ENCODE results near the gene CRTAC1. TPM values are rescaled to one million over a fixed set of nuclear protein-coding genes. Genes with fewer than 3 reads are reported as not detected.
"Not testable (repeated sequence)": the region's sequence is repeated elsewhere in the genome, so short reads cannot be mapped to it uniquely, and the experiment has no call there.

CRTAC1 gene
- total RNA-seq, 2 donors from 2014 or later: 0.43 to 1.5 TPM

GRCh38 chr10:97841166-97841565, 189.3 kb downstream of the CRTAC1 start:
- ATAC-seq; intact Hi-C loops (cut with DNase I, micrococcal nuclease); DNase-seq: not testable (repeated sequence)

GRCh38 chr10:97838091-97838490, 192.3 kb downstream of the CRTAC1 start:
- intact Hi-C loops (cut with DNase I, micrococcal nuclease): no loop called here
- ATAC-seq (no peak), DNase-seq (no peak)

- intact Hi-C loops (cut with DNase I, micrococcal nuclease): no loop called here
- DNase-seq (no peak), ATAC-seq (no peak)
Measured at GRCh38 chr10:97836446-97836845, 194.0 kb downstream of the CRTAC1 start.

GRCh38 chr10:97831259-97831658, 199.2 kb downstream of the CRTAC1 start:
- DNase-seq (no peak), ATAC-seq (no peak)
- intact Hi-C loops (cut with DNase I, micrococcal nuclease): no loop called here

- peak; percentile 14 for ATAC-seq
- intact Hi-C loops (cut with DNase I, micrococcal nuclease): no loop called here
- DNase-seq: no peak
Measured at GRCh38 chr10:97830064-97830463, 200.4 kb downstream of the CRTAC1 start.

- ATAC-seq (no peak), DNase-seq (no peak)
- intact Hi-C loops (cut with DNase I, micrococcal nuclease): no loop called here
Measured at GRCh38 chr10:97828721-97829120, 201.7 kb downstream of the CRTAC1 start.

GRCh38 chr10:97827702-97828291, 202.6 kb downstream of the CRTAC1 start:
- ATAC-seq (no peak), DNase-seq (no peak)
- intact Hi-C loops (cut with DNase I, micrococcal nuclease): no loop called here

GRCh38 chr10:97826892-97827291, 203.5 kb downstream of the CRTAC1 start:
- intact Hi-C loops (cut with DNase I, micrococcal nuclease): no loop called here
- ATAC-seq (no peak), DNase-seq (no peak)

GRCh38 chr10:97825020-97825760, 205.2 kb downstream of the CRTAC1 start:
- no peak for ATAC-seq

GRCh38 chr10:97823734-97824133, 206.7 kb downstream of the CRTAC1 start:
- ATAC-seq: peak; percentile 64
- DNase-seq: peak in 1 of 2 donors; percentile 16
- intact Hi-C loops (cut with DNase I, micrococcal nuclease): no loop called here

More at GRCh38 chr10:97825020-97825760, 205.2 kb downstream of the CRTAC1 start:
- DNase-seq: no peak
- intact Hi-C loops (cut with DNase I, micrococcal nuclease): no loop called here

GRCh38 chr10:97822261-97822687, 208.1 kb downstream of the CRTAC1 start:
- DNase-seq: no peak
- intact Hi-C loops (cut with DNase I, micrococcal nuclease): no loop called here
- ATAC-seq: no peak

- no peak for DNase-seq
- no peak for ATAC-seq
- intact Hi-C loops (cut with DNase I, micrococcal nuclease): no loop called here
Measured at GRCh38 chr10:97821308-97822038, 208.9 kb downstream of the CRTAC1 start.

- no peak for DNase-seq
- intact Hi-C loops (cut with DNase I, micrococcal nuclease): no loop called here
Measured at GRCh38 chr10:97820096-97820704, 210.2 kb downstream of the CRTAC1 start.

GRCh38 chr10:97818572-97818971, 211.8 kb downstream of the CRTAC1 start:
- intact Hi-C loops (cut with DNase I, micrococcal nuclease): no loop called here
- ATAC-seq (no peak), DNase-seq (no peak)

More at GRCh38 chr10:97820096-97820704, 210.2 kb downstream of the CRTAC1 start:
- ATAC-seq: no peak

- ATAC-seq (no peak), DNase-seq (no peak)
- intact Hi-C loops (cut with DNase I, micrococcal nuclease): no loop called here
Measured at GRCh38 chr10:97816609-97817008, 213.8 kb downstream of the CRTAC1 start.

Other genes with a start within 250 kb of the CRTAC1 start
- under 1 TPM; 0.42 to 0.46 TPM for gene GOLGA7B, start 180.8 kb downstream of the CRTAC1 start, total RNA-seq
- gene R3HCC1L, start 104.0 kb upstream of the CRTAC1 start, total RNA-seq: 10 to 100 TPM; 13.9 to 18.1 TPM
- 1 to 10 TPM in 1 of 2 donors, under 1 TPM in 1; 0.34 to 1.6 TPM for gene LOXL4, start 237.6 kb upstream of the CRTAC1 start, total RNA-seq